Neuronal stem cell (in vitro differentiated cells): ENCODE measurements around the gene ERICH6.

ENCODE experiments used
- DNase-seq: peaks from one replicate; pipeline ENCODE4 v3.0.0-alpha.2; 2013; ENCODE audit warnings: low spot score
- H2AFZ ChIP-seq: one replicate; pipeline ENCODE4 v1.6.1; 2013; ENCODE audit warnings: mild to moderate bottlenecking, low read length, inconsistent platforms
- H2AK5ac ChIP-seq: 2 replicates; pipeline ENCODE4 v1.6.1; 2013; ENCODE audit warnings: low read depth, mild to moderate bottlenecking, inconsistent platforms, low read length, moderate library complexity, mixed read lengths
- H2BK120ac ChIP-seq: 2 replicates; pipeline ENCODE4 v1.6.1; 2013; ENCODE audit warnings: low read depth, mild to moderate bottlenecking, inconsistent platforms, low read length, moderate library complexity, mixed read lengths
- H2BK12ac ChIP-seq: one replicate; pipeline ENCODE4 v1.6.1; 2013; ENCODE audit warnings: low read length, inconsistent platforms
- H2BK15ac ChIP-seq: 2 replicates; pipeline ENCODE4 v1.6.1; 2013; ENCODE audit warnings: mild to moderate bottlenecking, low read length, inconsistent platforms, mixed read lengths
- H2BK5ac ChIP-seq: one replicate; pipeline ENCODE4 v1.6.1; 2013; ENCODE audit warnings: inconsistent platforms, mild to moderate bottlenecking, low read length, moderate library complexity
- H3K14ac ChIP-seq: one replicate; pipeline ENCODE4 v1.6.1; 2013; ENCODE audit warnings: low read length, inconsistent platforms
- H3K18ac ChIP-seq: 2 replicates; pipeline ENCODE4 v1.6.1; 2013; ENCODE audit warnings: low read length, inconsistent platforms
- H3K23ac ChIP-seq: 2 replicates; pipeline ENCODE4 v1.6.1; 2013; ENCODE audit warnings: low read depth, mild to moderate bottlenecking, mixed read lengths, low read length, inconsistent platforms; ENCODE audit not compliant: poor library complexity
- H3K27ac ChIP-seq: replicated peaks from 3 replicates; pipeline ENCODE4 v1.5.1; 2013; ENCODE audit warnings: low read length, inconsistent platforms
- H3K27me3 ChIP-seq, 3 experiments: 2 replicates each; pipeline ENCODE4 v1.6.1; 2013; ENCODE audit warnings: low read length in 3 of 3, mild to moderate bottlenecking in 2 of 3, inconsistent platforms in 1 of 3, low read depth in 1 of 3, mixed read lengths in 1 of 3, moderate library complexity in 1 of 3; ENCODE audit not compliant: control insufficient read depth in 3 of 3, insufficient read depth in 3 of 3
- H3K36me3 ChIP-seq, 2 donors: replicated peaks in 1 of 2; 2 replicates each; pipeline ENCODE4 v1.6.1; 2013; ENCODE audit warnings: low read length in 2 of 2; ENCODE audit not compliant: control insufficient read depth in 2 of 2, insufficient read depth in 2 of 2
- H3K4ac ChIP-seq: 2 replicates; pipeline ENCODE4 v1.6.1; 2013; ENCODE audit warnings: inconsistent platforms, mild to moderate bottlenecking, low read length, moderate library complexity
- H3K4me1 ChIP-seq, 2 donors: 1 replicate in 1 of 2; 2 replicates in 1 of 2; pipeline ENCODE4 v1.6.1; 2013; ENCODE audit warnings: low read length in 2 of 2, low read depth in 1 of 2; ENCODE audit not compliant: control insufficient read depth in 2 of 2, insufficient read depth in 1 of 2
- H3K4me2 ChIP-seq: one replicate; pipeline ENCODE4 v1.6.1; 2013; ENCODE audit warnings: mild to moderate bottlenecking, low read length, inconsistent platforms; ENCODE audit not compliant: insufficient read depth, poor library complexity, severe bottlenecking
- H3K4me3 ChIP-seq, 2 donors: 2 replicates each; pipeline ENCODE4 v1.5.1; 2013; ENCODE audit warnings: low read length in 2 of 2, mild to moderate bottlenecking in 2 of 2, inconsistent platforms in 1 of 2, moderate library complexity in 1 of 2
- H3K79me1 ChIP-seq: one replicate; pipeline ENCODE4 v1.6.1; 2013; ENCODE audit warnings: low read depth, mild to moderate bottlenecking, inconsistent platforms, low read length, moderate library complexity
- H3K9ac ChIP-seq: one replicate; pipeline ENCODE4 v1.6.1; 2013; ENCODE audit warnings: mild to moderate bottlenecking, low read depth, low read length, inconsistent platforms; ENCODE audit not compliant: poor library complexity
- H3K9me3 ChIP-seq, 2 donors: replicated peaks in 1 of 2; 2 replicates each; pipeline versions ENCODE3 to v1.6.1; 2013; ENCODE audit warnings: low read length in 2 of 2, mild to moderate bottlenecking in 2 of 2, inconsistent platforms in 1 of 2, low read depth in 1 of 2, mixed read lengths in 1 of 2, moderate library complexity in 1 of 2; ENCODE audit not compliant: control insufficient read depth in 2 of 2, insufficient read depth in 1 of 2
- H4K8ac ChIP-seq: one replicate; pipeline ENCODE4 v1.6.1; 2013; ENCODE audit warnings: low read depth, mild to moderate bottlenecking, inconsistent platforms, low read length, moderate library complexity
- H4K91ac ChIP-seq: one replicate; pipeline ENCODE4 v1.6.1; 2013; ENCODE audit warnings: low read length, low read depth, mild to moderate bottlenecking, inconsistent platforms; ENCODE audit not compliant: poor library complexity
- WGBS, 2 donors: extraction: QIAGEN DNeasy Blood & Tissue Kit; methylation state at CpG; one replicate each; pipeline ENCODE4 v1.1.7; 2013; ENCODE audit warnings: missing lambda C conversion rate in 2 of 2, mixed read lengths in 1 of 2; ENCODE audit not compliant: insufficient read length in 2 of 2, insufficient replicate concordance in 1 of 2; ENCODE audit errors: extremely low coverage in 2 of 2; 5-methylcytosine and 5-hydroxymethylcytosine counted together

Gene ERICH6

DNA sequence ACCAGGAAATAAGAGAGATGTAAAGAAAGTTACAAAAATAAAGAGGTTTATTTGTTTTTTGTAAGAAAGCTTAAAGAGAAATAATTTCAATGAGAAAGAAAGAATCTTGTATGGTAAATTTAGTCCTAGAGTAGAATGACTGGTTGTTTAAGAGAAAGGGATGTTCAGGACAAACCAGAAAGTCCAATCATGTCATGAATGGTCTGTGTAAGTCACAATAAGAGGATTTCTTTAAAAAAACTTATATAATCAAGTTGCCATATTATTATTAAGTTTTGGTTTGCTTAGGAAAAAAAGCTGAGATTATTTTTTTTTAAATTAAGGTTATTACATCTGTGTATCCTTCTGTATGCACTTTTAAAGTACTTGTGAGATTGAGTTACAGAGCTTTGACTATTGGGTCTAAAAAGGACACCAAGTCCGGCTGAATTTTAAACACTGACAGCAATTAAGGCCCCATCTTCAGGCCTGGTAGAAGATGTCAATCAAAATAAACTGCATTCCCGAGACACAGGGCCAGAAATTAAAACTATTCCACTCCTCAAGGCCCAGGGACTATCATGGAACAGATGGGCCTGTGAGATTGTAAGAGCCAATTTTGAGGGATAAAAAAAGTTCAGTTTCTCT is 12.2 kb downstream of the ERICH6 start:
- no peak overlapping the region for H2BK15ac ChIP-seq
- H3K9ac ChIP-seq = no peak overlapping the region
- no peak overlapping the region for H3K14ac ChIP-seq
- H2BK5ac ChIP-seq = no peak overlapping the region
- H3K36me3 ChIP-seq = no peaks in the 10 kb centered on the region
- H3K4me1 ChIP-seq = no peaks in the 10 kb centered on the region
- no peak overlapping the region for H3K23ac ChIP-seq
- no peak overlapping the region for H4K91ac ChIP-seq
- no peak overlapping the region for H2AK5ac ChIP-seq
- no peaks in the 10 kb centered on the region for H3K79me1 ChIP-seq
- no peak overlapping the region for H3K4me3 ChIP-seq
- no peak overlapping the region for H2BK12ac ChIP-seq
- no peaks in the 10 kb centered on the region for H3K27me3 ChIP-seq
- no peak overlapping the region for H2BK120ac ChIP-seq
- H3K18ac ChIP-seq = no peak overlapping the region
- peaks cover 3 to 20% of the 10 kb centered on the region in 2 donors for H3K9me3 ChIP-seq
- no peak overlapping the region for H3K4ac ChIP-seq
- DNase-seq = no peak
- H4K8ac ChIP-seq = no peak overlapping the region
- H2AFZ ChIP-seq = no peak overlapping the region
- H3K27ac ChIP-seq = no peak overlapping the region
- WGBS, 2 donors = no CpG with 5 or more reads among the region's 2 CpGs
- H3K4me2 ChIP-seq = no peak overlapping the region

DNA sequence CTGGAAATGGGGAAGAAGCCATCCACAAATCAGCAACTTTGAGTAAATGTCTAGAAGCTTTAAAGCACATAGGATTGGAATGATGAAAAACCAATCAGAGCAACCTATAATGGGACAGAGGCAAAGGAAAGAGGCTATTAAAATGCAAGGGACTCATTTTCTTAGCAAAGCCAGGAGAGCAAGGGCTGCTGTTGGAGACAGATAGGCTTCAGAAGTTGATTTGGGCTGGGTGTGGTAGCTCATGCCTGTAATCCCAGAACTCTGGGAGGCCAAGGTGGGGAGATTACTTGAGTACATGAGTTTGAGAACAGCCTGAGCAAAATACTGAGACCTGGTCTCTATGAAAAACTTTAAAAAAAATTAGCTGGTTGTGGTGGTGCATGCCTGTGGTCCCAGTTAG is 16.1 kb downstream of the ERICH6 start:
- Histone ChIP-seq H3K36me3 (no peaks in the 10 kb centered on the region), H2AFZ (no peak overlapping the region), H3K27me3 (peaks cover 0 to 3% (median 0%) of the 10 kb centered on the region in 3 experiments), H3K4me1 (no peaks in the 10 kb centered on the region), H3K4me2 (no peak overlapping the region), H3K4me3 (no peak overlapping the region), H3K18ac (no peak overlapping the region), H4K91ac (no peak overlapping the region), H2BK12ac (no peak overlapping the region), H3K9me3 (peaks cover 2 to 14% of the 10 kb centered on the region in 2 donors), H4K8ac (no peak overlapping the region), H3K14ac (no peak overlapping the region), H3K9ac (no peak overlapping the region), H3K79me1 (no peaks in the 10 kb centered on the region), H3K27ac (no peak overlapping the region), H2BK5ac (no peak overlapping the region), H2BK120ac (no peak overlapping the region), H3K4ac (no peak overlapping the region), H2BK15ac (no peak overlapping the region), H3K23ac (no peak overlapping the region), H2AK5ac (no peak overlapping the region)
- no peak for DNase-seq

- Histone ChIP-seq H4K91ac (no peak overlapping the region), H3K79me1 (no peaks in the 10 kb centered on the region), H2BK15ac (no peak overlapping the region), H3K18ac (no peak overlapping the region), H4K8ac (no peak overlapping the region), H3K4me1 (no peaks in the 10 kb centered on the region), H2BK5ac (no peak overlapping the region), H2AFZ (no peak overlapping the region), H2BK120ac (no peak overlapping the region), H3K9ac (no peak overlapping the region), H3K9me3 (no peaks in the 10 kb centered on the region), H3K14ac (no peak overlapping the region), H3K4me2 (no peak overlapping the region), H3K27me3 (peaks cover 0 to 3% (median 0%) of the 10 kb centered on the region in 3 experiments), H3K4ac (no peak overlapping the region), H2AK5ac (no peak overlapping the region), H3K4me3 (no peak overlapping the region), H2BK12ac (no peak overlapping the region), H3K23ac (no peak overlapping the region), H3K27ac (no peak overlapping the region), H3K36me3 (no peaks in the 10 kb centered on the region)
- DNase-seq = no peak
Observed at GRCh38 chr3:150682824-150683223, 20.9 kb downstream of the ERICH6 start.

- H3K27ac ChIP-seq = no peak overlapping the region
- H3K23ac ChIP-seq = no peak overlapping the region
- no peak overlapping the region for H2BK5ac ChIP-seq
- WGBS, 2 donors = no CpG with 5 or more reads among the region's 1 CpG
- no peak overlapping the region for H2BK15ac ChIP-seq
- H3K4me3 ChIP-seq = no peak overlapping the region
- no peak overlapping the region for H3K9ac ChIP-seq
- no peaks in the 10 kb centered on the region for H3K9me3 ChIP-seq
- no peak overlapping the region for H2BK12ac ChIP-seq
- peaks cover 0 to 3% (median 0%) of the 10 kb centered on the region in 3 experiments for H3K27me3 ChIP-seq
- H2AFZ ChIP-seq = peak overlapping the region; percentile 29
- DNase-seq = no peak
- H4K91ac ChIP-seq = no peak overlapping the region
- no peak overlapping the region for H3K4me2 ChIP-seq
- H4K8ac ChIP-seq = no peak overlapping the region
- H2AK5ac ChIP-seq = no peak overlapping the region
- no peak overlapping the region for H2BK120ac ChIP-seq
- no peak overlapping the region for H3K14ac ChIP-seq
- no peak overlapping the region for H3K4ac ChIP-seq
- no peaks in the 10 kb centered on the region for H3K79me1 ChIP-seq
- no peaks in the 10 kb centered on the region for H3K4me1 ChIP-seq
- no peak overlapping the region for H3K18ac ChIP-seq
- no peaks in the 10 kb centered on the region for H3K36me3 ChIP-seq
Observed at GRCh38 chr3:150682279-150682678, 21.4 kb downstream of the ERICH6 start.
